ENCODE measurements around the gene SPOCK1. TPM values are rescaled to one million over a fixed set of nuclear protein-coding genes. Genes with fewer than 3 reads are reported as not detected.

SPOCK1 gene
- total RNA-seq, 4 donors from 2014 or later = 46.5 to 52.7 (median 51.4) TPM

DNA sequence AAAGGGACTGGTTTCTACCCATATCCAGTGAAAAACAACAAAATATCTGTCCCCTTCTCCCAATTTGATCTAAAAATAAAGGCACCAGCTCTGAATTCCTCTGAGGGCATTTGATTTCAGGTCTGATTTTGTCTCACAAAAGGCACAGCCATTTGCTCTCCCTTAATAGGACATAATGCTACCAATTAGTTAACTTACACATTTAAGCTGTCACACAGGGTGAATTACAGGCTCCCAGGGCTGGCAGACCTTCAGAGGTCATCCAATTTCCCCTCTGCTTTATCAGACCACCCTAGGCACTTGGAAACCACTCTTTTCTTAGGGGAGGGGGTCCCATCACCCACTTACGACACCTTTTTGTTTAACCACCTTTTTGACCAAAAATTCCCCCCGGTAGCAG lies 319.9 kb downstream of the SPOCK1 start:
- Histone ChIP-seq H3K36me3 (no peaks in the 10 kb centered on the region), H3K4me1 (no peaks in the 10 kb centered on the region), H3K9me3 (no peaks in the 10 kb centered on the region), H3K4me3 (no peak overlapping the region), H3K27me3 (no peaks in the 10 kb centered on the region), H3K27ac (no peak overlapping the region)
- ATAC-seq = no peak
- 62 to 86% methylated on average over 2 of the region's 2 CpGs for WGBS, 2 donors (ENCODE audit: low coverage in 1 of 2)
- TF ChIP-seq, protein P1, sequence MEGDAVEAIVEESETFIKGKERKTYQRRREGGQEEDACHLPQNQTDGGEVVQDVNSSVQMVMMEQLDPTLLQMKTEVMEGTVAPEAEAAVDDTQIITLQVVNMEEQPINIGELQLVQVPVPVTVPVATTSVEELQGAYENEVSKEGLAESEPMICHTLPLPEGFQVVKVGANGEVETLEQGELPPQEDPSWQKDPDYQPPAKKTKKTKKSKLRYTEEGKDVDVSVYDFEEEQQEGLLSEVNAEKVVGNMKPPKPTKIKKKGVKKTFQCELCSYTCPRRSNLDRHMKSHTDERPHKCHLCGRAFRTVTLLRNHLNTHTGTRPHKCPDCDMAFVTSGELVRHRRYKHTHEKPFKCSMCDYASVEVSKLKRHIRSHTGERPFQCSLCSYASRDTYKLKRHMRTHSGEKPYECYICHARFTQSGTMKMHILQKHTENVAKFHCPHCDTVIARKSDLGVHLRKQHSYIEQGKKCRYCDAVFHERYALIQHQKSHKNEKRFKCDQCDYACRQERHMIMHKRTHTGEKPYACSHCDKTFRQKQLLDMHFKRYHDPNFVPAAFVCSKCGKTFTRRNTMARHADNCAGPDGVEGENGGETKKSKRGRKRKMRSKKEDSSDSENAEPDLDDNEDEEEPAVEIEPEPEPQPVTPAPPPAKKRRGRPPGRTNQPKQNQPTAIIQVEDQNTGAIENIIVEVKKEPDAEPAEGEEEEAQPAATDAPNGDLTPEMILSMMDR (IDR thresholded peaks at IDR 0.05) = no peak
- no peak for TF ChIP-seq EP300 (IDR thresholded peaks at IDR 0.05)

DNA sequence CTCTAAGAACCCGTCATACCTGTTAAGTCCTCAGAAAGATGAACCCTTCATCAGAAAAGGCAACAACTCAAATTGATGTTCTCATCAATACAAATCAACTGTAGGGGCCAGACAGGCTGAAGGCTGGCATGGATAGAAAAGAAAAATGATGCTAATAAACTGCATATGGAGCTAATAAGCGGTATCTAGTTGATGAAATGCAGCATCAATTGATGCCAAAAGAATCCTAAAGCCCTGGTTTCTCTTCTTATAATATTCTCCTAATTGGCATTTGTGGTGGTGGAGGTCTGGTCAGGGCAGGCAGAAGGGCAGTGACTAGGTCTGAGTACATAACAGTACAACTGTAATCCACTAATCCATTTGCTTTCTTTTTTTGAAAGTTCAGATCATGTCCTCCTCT lies 322.5 kb downstream of the SPOCK1 start:
- H3K4me3 ChIP-seq = no peak overlapping the region
- H3K27ac ChIP-seq = no peak overlapping the region
- no peaks in the 10 kb centered on the region for H3K9me3 ChIP-seq
- TF ChIP-seq, protein P1 (IDR thresholded peaks at IDR 0.05) = no peak
- TF ChIP-seq EP300 (IDR thresholded peaks at IDR 0.05) = no peak
- TF ChIP-seq POLR2AphosphoS5 (IDR thresholded peaks at IDR 0.05) = no peak
- no peak for TF ChIP-seq POLR2A (IDR thresholded peaks at IDR 0.05)
- ATAC-seq = no peak
- H3K27me3 ChIP-seq = no peaks in the 10 kb centered on the region
- no peaks in the 10 kb centered on the region for H3K4me1 ChIP-seq
- no peaks in the 10 kb centered on the region for H3K36me3 ChIP-seq
- 60 to 67% methylated on average over 1 to 2 of the region's 2 CpGs for WGBS, 2 donors (ENCODE audit: low coverage in 1 of 2)

DNA sequence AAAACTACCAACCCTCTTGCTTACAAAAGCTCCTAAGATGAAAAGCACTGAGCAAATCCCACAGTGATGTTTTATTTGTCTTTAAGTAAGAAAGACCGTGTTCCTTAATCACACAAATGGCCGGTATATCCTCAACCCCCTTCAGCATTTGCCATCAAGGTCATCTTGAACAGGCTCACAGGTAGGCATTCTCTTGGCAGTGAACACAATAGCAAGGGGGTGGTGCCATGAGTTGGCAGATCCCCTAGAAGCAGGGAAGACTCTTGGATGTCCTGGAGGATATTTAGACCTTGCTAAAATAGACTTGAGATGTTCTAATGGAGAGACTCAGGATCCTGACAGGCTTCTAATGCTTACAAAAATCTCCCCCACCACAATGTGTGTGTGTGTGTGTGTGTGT lies 323.0 kb downstream of the SPOCK1 start:
- no peaks in the 10 kb centered on the region for H3K36me3 ChIP-seq
- ATAC-seq = no peak
- no peaks in the 10 kb centered on the region for H3K27me3 ChIP-seq
- WGBS, 2 donors (ENCODE audit: low coverage in 1 of 2) = 49 to 100% methylated on average over 2 of the region's 2 CpGs
- H3K9me3 ChIP-seq = no peaks in the 10 kb centered on the region
- no peaks in the 10 kb centered on the region for H3K4me1 ChIP-seq
- no peak for TF ChIP-seq POLR2A (IDR thresholded peaks at IDR 0.05)
- no peak for TF ChIP-seq POLR2AphosphoS5 (IDR thresholded peaks at IDR 0.05)
- TF ChIP-seq EP300 (IDR thresholded peaks at IDR 0.05) = no peak
- TF ChIP-seq, protein P1 (IDR thresholded peaks at IDR 0.05) = no peak
- H3K4me3 ChIP-seq = no peak overlapping the region
- H3K27ac ChIP-seq = no peak overlapping the region

DNA sequence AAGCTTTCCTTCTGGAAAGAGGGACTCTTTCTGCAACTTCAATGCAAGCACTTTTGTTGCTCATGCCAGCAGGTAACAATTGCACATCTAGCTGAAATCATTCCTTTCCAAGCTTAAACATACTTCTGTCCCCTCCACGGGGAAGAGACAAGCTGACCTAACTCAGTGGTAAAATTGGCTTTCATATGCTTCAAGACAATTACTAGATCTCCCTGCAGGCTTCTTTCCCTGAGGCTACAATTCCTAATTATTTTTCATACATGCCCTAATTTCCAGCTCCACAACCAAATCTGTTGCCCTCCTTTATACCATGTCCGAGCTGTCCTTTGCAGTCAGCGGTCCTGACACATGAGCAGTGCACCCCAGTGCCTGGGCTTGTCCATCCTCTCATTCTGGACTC lies 324.9 kb downstream of the SPOCK1 start:
- Histone ChIP-seq H3K36me3 (no peaks in the 10 kb centered on the region), H3K27me3 (no peaks in the 10 kb centered on the region), H3K4me3 (no peak overlapping the region), H3K4me1 (no peaks in the 10 kb centered on the region), H3K9me3 (no peaks in the 10 kb centered on the region), H3K27ac (no peak overlapping the region)
- WGBS, 2 donors (ENCODE audit: low coverage in 1 of 2) = 73 to 81% methylated on average over 3 of the region's 3 CpGs
- no peak for TF ChIP-seq POLR2A (IDR thresholded peaks at IDR 0.05)
- TF ChIP-seq, protein P1 (IDR thresholded peaks at IDR 0.05) = no peak
- TF ChIP-seq EP300 (IDR thresholded peaks at IDR 0.05) = no peak
- TF ChIP-seq POLR2AphosphoS5 (IDR thresholded peaks at IDR 0.05) = no peak
- no peak for ATAC-seq

DNA sequence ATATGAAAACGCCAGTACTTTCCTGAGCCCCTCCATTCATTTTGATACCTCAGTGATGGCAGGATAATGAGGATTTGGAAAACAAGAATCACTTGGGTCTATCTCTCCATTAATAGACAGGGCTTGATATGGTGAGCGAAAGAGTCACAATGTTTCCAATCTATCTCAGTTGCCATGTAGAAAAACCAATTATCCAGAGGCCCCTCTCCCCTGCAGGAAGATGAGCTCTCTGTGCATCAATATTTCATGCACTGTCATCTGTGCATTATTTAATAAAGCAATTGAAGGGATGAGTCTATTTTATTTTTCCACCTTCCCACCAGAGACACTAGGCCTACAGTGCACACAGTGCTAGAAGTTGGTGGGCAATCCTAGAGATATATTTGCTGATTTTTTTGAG lies 326.9 kb downstream of the SPOCK1 start:
- H3K27me3 ChIP-seq = no peaks in the 10 kb centered on the region
- TF ChIP-seq EP300 (IDR thresholded peaks at IDR 0.05) = no peak
- TF ChIP-seq POLR2AphosphoS5 (IDR thresholded peaks at IDR 0.05) = no peak
- TF ChIP-seq POLR2A (IDR thresholded peaks at IDR 0.05) = no peak
- TF ChIP-seq, protein P1 (IDR thresholded peaks at IDR 0.05) = no peak
- ATAC-seq = no peak
- WGBS, 2 donors (ENCODE audit: low coverage in 1 of 2) = 46 to 88% methylated on average over 2 of the region's 2 CpGs
- H3K27ac ChIP-seq = no peak overlapping the region
- H3K4me1 ChIP-seq = no peaks in the 10 kb centered on the region
- no peaks in the 10 kb centered on the region for H3K36me3 ChIP-seq
- no peaks in the 10 kb centered on the region for H3K9me3 ChIP-seq
- no peak overlapping the region for H3K4me3 ChIP-seq
